ENCODE data around the gene PSD4. TPM values are rescaled to one million over a fixed set of nuclear protein-coding genes. Genes with fewer than 3 reads are reported as not detected.

PSD4 gene
- total RNA-seq, 1 experiment from 2014 or later: 1.0 TPM

DNA sequence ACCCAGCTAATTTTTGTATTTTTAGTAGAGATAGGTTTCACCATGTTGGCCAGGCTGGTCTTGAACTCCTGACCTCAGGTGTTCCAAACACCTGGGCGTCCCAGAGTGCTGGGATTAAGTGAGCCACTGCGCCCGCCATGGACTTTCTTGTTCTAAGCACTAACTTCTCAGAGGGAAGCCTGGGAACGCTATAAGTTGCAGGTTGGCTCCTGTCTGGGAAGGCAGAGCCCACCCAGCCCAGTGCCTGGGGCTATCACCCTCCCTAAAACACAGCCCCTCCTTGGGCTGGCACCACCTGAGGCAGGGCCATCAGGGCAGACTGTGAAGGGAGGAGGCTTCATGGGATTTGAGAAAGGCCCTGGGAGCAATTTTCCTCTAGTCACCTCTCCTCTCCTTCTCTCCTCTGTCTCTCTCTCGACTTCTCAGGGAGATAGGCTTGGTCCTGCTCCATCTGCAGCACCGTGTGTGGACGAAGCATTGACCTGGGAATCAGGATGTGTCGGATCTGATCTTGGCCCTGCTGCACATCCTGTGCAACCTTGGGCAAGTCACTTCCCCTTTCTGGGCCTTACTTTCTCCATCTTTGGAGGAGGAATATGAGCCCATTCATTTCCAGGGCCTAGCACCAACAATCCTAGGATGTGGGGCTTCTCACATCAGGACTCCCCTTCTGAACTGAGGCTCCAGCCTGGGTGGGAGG lies 10.9 kb downstream of the PSD4 start:
- no peak overlapping the region for H3K27ac Mint-ChIP-seq

More for the DNA sequence above, 10.9 kb downstream of the PSD4 start:
- Histone ChIP-seq H3K56ac (ENCODE audit: insufficient read length, low read depth, low read length) (no peak overlapping the region), H2BK20ac (ENCODE audit: low read depth, low read length, poor library complexity, severe bottlenecking) (no peak overlapping the region), H3K4me1 (ENCODE audit: insufficient read depth, low read length) (no peaks in the 10 kb centered on the region; the same call in 1 of the 2 replicates), H2BK15ac (ENCODE audit: low read depth, low read length) (no peak overlapping the region), H3T11ph (ENCODE audit: low read length) (no peak overlapping the region), H3K23me2 (ENCODE audit: insufficient read length, low read depth, low read length, poor library complexity, severe bottlenecking) (no peaks in the 10 kb centered on the region), H3K9me3 (ENCODE audit: control insufficient read depth, low read depth, low read length) (no peaks in the 10 kb centered on the region), H3K14ac (ENCODE audit: insufficient read depth, low read length) (no peak overlapping the region), H3K4ac (ENCODE audit: low read depth, low read length) (no peak overlapping the region), H4K91ac (ENCODE audit: insufficient read length, low read depth, low read length) (no peak overlapping the region), H2BK12ac (ENCODE audit: insufficient read length, low read depth, low read length) (no peak overlapping the region), H4K20me1 (ENCODE audit: control insufficient read depth, insufficient read depth, insufficient read length) (no peaks in the 10 kb centered on the region), H2BK120ac (ENCODE audit: low read depth, low read length, poor library complexity, severe bottlenecking) (no peak overlapping the region), H3K4me2 (ENCODE audit: insufficient read depth, insufficient read length, low read length) (no peak overlapping the region), H4K8ac (replicated peaks; ENCODE audit: insufficient read length, low read depth, low read length) (no peak overlapping the region), H3K79me1 (ENCODE audit: insufficient read depth, low read depth, low read length, poor library complexity, severe bottlenecking) (no peaks in the 10 kb centered on the region), H3K79me2 (ENCODE audit: insufficient read depth, low read length) (no peaks in the 10 kb centered on the region), H2AFZ (ENCODE audit: low read length) (no peak overlapping the region), H3K23ac (ENCODE audit: insufficient read length, low read depth, low read length) (no peak overlapping the region), H4K5ac (ENCODE audit: insufficient read length, low read depth, low read length) (no peak overlapping the region), H2AK5ac (ENCODE audit: insufficient read length, low read length) (no peak overlapping the region), H3K18ac (ENCODE audit: insufficient read length, low read depth, low read length) (no peak overlapping the region), H3K27ac (ENCODE audit: insufficient read length, low read depth, low read length) (no peak overlapping the region), H3K9ac (ENCODE audit: extremely low read depth, insufficient read length, low read length) (no peak overlapping the region), H2BK5ac (ENCODE audit: insufficient read length, low read length) (no peak overlapping the region), H3K27me3 (ENCODE audit: insufficient read depth, low read length) (no peaks in the 10 kb centered on the region)
- WGBS (ENCODE audit: extremely low coverage, insufficient read length, low lambda C conversion rate): no CpG with 5 or more reads among the region's 8 CpGs
- no peak for DNase-seq
- H3K4me1 Mint-ChIP-seq: peaks cover 12 to 15% of the 10 kb centered on the region in 2 experiments
- no peaks in the 10 kb centered on the region; a peak in 1 of 7 replicates for H3K36me3 Mint-ChIP-seq (ENCODE audit: insufficient read depth in 1 of 3, low read depth in 3 of 3)
- H3K4me3 Mint-ChIP-seq: no peak overlapping the region
- TF ChIP-seq, protein P1, sequence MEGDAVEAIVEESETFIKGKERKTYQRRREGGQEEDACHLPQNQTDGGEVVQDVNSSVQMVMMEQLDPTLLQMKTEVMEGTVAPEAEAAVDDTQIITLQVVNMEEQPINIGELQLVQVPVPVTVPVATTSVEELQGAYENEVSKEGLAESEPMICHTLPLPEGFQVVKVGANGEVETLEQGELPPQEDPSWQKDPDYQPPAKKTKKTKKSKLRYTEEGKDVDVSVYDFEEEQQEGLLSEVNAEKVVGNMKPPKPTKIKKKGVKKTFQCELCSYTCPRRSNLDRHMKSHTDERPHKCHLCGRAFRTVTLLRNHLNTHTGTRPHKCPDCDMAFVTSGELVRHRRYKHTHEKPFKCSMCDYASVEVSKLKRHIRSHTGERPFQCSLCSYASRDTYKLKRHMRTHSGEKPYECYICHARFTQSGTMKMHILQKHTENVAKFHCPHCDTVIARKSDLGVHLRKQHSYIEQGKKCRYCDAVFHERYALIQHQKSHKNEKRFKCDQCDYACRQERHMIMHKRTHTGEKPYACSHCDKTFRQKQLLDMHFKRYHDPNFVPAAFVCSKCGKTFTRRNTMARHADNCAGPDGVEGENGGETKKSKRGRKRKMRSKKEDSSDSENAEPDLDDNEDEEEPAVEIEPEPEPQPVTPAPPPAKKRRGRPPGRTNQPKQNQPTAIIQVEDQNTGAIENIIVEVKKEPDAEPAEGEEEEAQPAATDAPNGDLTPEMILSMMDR (conservative IDR thresholded peaks at IDR 0.05): no peak
- peaks cover 9% of the 10 kb centered on the region for H3K27me3 Mint-ChIP-seq (ENCODE audit: low read depth)
- no peaks in the 10 kb centered on the region; a peak in 1 of 5 replicates for H3K9me3 Mint-ChIP-seq
